ENCODE data around the gene EIF4A2.
"Not testable (repeated sequence)": the region's sequence is repeated elsewhere in the genome, so short reads cannot be mapped to it uniquely, and the experiment has no call there.

Gene EIF4A2

DNA sequence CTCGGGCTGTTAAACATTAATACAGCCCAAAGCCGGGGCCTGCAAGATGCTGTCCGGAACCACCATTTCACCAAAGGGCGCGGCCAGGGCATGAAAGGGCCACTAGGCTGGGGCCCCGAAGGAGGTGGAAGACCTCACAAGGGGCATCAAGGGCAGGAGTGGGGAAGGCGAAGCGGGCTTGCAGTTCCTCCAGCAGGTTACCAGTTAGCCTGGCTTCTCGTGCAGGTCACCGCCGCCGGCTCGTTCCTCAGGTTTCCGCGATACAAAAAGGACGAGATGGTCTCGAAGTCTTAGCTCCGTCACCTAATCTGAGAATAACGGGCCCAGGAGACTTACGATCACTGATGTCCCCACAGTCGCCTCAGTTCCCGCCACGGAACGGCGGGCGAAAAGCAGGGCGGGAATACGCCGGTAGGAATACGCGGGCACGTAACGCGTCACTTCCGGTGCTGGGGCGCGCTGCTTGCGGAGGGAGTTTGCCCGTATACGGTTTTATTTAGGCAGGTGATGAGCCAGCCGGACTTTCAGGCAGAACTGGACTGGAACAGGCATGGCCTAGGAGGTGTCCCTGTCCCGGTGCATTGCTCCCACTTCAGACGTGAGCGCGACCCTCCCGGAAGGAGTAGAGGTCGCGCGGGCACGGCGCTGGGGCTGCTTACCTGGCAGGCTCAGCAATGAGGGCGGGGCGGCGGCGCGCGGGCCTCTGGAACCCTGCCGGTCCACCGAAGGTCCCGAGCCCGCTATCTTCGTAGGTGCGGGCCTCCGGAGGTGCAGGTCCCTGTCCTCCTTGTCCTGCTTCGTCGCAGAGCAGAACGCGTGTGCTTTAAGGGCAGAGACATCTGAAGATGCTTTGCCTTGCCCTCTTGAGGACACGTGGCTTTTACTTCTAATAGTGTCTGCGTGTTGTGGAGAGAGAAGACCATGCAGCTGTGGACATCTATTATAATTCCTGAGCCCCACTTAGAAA lies 23.0 kb downstream of the EIF4A2 start, which contains the start of gene RFC4:
Gene RFC4 (minus strand): TSS at position 394 of the 967 bp plus-strand sequence. CDS start 1,769 bp downstream, outside the sequence.
- TF ChIP-seq FOXA1 (IDR thresholded peaks at IDR 0.05) (no peak), L3MBTL2 (conservative IDR thresholded peaks at IDR 0.05) (peak; percentile 76)
- CTCF ChIA-PET = interaction anchor here (0.5 to 0.9 kb wide), 2 partner anchors 15 to 132 kb away, joined by 3 read pairs; no protein-coding TSS in a partner anchor
- POLR2A ChIA-PET = interaction anchor here (0.8 to 3.3 kb wide), 7 partner anchors 13 to 154 kb away, joined by 3 to 24 read pairs (median 4); partner anchors contain the start of gene EIF4A2
- DNase-seq (ENCODE audit: extremely low spot score) = peak; percentile 74

DNA sequence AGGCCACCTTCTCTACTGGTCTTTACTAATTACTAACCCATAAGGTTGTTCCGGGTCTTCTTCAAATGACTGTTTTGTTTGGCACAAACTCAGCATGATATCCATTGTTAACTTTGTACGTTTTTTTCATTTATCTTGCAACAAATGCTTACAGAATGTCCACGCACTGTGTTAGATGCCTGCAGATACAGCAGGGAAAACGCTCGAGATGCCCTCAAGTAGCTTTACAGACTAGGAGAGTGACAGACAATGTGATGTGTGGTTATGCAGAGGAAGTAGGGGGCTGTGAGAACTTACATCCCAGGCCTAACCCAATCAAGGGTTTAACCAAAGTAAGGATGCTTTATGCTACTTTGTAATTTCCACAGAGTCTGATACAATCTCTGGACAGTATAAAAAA lies 23.9 kb downstream of the EIF4A2 start:
- DNase-seq (ENCODE audit: extremely low spot score) = no peak
- TF ChIP-seq HDGF (IDR thresholded peaks at IDR 0.05; ENCODE audit: borderline replicate concordance) = no peak
- no peak for TF ChIP-seq FOXA1 (IDR thresholded peaks at IDR 0.05)
- TF ChIP-seq FOXM1 (IDR thresholded peaks at IDR 0.05; ENCODE audit: borderline replicate concordance) = no peak
- no peak for TF ChIP-seq NFRKB (IDR thresholded peaks at IDR 0.05)
- TF ChIP-seq BHLHE40 (IDR thresholded peaks at IDR 0.05; ENCODE audit: borderline replicate concordance) = no peak
- TF ChIP-seq L3MBTL2 (conservative IDR thresholded peaks at IDR 0.05) = no peak
- TF ChIP-seq FOXK2 (IDR thresholded peaks at IDR 0.05) = no peak
- TF ChIP-seq, protein P1, sequence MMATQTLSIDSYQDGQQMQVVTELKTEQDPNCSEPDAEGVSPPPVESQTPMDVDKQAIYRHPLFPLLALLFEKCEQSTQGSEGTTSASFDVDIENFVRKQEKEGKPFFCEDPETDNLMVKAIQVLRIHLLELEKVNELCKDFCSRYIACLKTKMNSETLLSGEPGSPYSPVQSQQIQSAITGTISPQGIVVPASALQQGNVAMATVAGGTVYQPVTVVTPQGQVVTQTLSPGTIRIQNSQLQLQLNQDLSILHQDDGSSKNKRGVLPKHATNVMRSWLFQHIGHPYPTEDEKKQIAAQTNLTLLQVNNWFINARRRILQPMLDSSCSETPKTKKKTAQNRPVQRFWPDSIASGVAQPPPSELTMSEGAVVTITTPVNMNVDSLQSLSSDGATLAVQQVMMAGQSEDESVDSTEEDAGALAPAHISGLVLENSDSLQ (IDR thresholded peaks at IDR 0.05) = no peak
- TF ChIP-seq SP1 (IDR thresholded peaks at IDR 0.05) = no peak
- TF ChIP-seq LEF1 (IDR thresholded peaks at IDR 0.05; ENCODE audit: borderline replicate concordance) = no peak
- no peak for TF ChIP-seq CTBP1 (IDR thresholded peaks at IDR 0.05; ENCODE audit: borderline replicate concordance)
- no peak for TF ChIP-seq ELF4 (IDR thresholded peaks at IDR 0.05)
- no peak for TF ChIP-seq SUZ12 (IDR thresholded peaks at IDR 0.05)
- TF ChIP-seq TARDBP (IDR thresholded peaks at IDR 0.05) = no peak
- no peak for TF ChIP-seq ZNF384 (IDR thresholded peaks at IDR 0.05)
- no peak for TF ChIP-seq ARNT (IDR thresholded peaks at IDR 0.05)
- ChIA-PET CTCF (interaction anchor here (0.5 kb wide), 1 partner anchor 131 kb away, joined by 3 read pairs; no protein-coding TSS in a partner anchor), POLR2A (interaction anchor here (1.1 to 3.3 kb wide), 4 partner anchors 12 to 23 kb away, joined by 3 to 24 read pairs (median 6); partner anchors contain the start of gene EIF4A2)

DNA sequence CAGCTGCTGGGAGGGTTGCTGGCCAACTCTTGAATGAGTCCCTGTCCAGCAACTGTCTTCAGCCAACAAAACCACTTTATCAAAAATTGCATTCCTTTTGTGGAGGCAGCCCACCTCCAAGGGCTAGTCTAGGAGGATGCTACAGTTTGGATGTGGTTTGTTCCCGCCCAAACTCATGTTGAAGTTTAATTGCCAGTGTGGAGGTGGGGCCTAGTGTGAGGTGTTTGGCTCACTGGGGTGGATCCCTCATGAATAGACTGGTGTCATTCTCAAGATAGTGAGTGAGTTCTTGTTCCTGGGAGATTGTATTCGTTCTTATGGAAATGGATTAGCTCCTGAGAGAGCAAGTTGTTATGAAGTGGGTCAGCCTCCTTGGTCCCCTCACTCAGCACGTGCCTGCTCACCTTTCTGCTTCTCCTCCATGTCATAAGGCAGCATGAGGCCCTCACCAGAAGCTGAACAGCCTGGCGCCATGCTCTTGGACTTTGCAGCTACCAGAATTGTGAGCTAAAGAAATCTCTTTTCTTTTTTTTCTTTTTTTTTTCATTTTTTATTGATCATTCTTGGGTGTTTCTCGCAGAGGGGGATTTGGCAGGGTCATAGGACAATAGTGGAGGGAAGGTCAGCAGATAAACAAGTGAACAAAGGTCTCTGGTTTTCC lies 27.1 kb downstream of the EIF4A2 start:
- CTCF ChIA-PET = no interaction called here
- POLR2A ChIA-PET = no interaction called here
- no peak for TF ChIP-seq BHLHE40 (IDR thresholded peaks at IDR 0.05; ENCODE audit: borderline replicate concordance)
- DNase-seq (ENCODE audit: extremely low spot score) = no peak

DNA sequence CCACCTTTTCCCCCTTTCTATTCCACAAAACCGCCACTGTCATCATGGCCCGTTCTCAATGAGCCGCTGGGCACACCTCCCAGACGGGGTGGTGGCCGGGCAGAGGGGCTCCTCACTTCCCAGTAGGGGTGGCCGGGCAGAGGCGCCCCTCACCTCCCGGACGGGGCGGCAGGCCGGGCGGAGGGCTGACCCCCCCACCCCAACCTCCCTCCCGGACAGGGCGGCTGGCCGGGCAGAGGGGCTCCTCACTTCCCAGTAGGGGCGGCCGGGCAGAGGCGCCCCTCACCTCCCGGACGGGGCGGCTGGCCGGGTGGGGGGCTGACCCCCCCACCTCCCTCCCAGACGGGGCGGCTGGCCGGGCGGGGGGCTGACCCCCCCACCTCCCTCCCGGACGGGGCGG lies 27.9 kb downstream of the EIF4A2 start:
- CTCF ChIA-PET; DNase-seq (ENCODE audit: extremely low spot score); POLR2A ChIA-PET: not testable (repeated sequence)

DNA sequence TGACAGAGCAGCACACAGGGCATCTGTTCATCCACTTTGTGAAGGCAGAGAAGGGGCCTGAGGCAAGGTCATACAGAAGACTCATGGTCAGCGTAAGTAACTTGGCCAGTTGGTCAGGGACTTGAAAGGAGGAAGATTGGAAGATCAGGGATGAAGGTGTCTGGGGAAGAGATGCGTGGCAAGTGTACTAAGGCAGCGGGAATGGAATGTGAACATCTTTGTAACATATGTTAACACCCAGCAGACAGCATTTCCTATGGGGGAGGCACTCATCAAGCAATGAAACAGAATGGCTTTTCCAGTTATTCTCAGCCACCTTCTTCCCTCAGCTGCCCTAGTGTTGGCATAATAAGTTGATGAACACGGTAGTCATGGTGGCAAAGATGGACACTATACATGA lies 30.7 kb downstream of the EIF4A2 start:
- ChIA-PET CTCF (no interaction called here), POLR2A (no interaction called here)
- DNase-seq (ENCODE audit: extremely low spot score) = no peak
- TF ChIP-seq, protein P1 (IDR thresholded peaks at IDR 0.05) = no peak
- TF ChIP-seq ELF4 (IDR thresholded peaks at IDR 0.05) (no peak), FOXA1 (IDR thresholded peaks at IDR 0.05) (no peak), BHLHE40 (IDR thresholded peaks at IDR 0.05; ENCODE audit: borderline replicate concordance) (no peak), LEF1 (IDR thresholded peaks at IDR 0.05; ENCODE audit: borderline replicate concordance) (no peak), TARDBP (IDR thresholded peaks at IDR 0.05) (no peak), FOXM1 (IDR thresholded peaks at IDR 0.05; ENCODE audit: borderline replicate concordance) (no peak), L3MBTL2 (conservative IDR thresholded peaks at IDR 0.05) (no peak), CTBP1 (IDR thresholded peaks at IDR 0.05; ENCODE audit: borderline replicate concordance) (no peak), FOXK2 (IDR thresholded peaks at IDR 0.05) (no peak)

DNA sequence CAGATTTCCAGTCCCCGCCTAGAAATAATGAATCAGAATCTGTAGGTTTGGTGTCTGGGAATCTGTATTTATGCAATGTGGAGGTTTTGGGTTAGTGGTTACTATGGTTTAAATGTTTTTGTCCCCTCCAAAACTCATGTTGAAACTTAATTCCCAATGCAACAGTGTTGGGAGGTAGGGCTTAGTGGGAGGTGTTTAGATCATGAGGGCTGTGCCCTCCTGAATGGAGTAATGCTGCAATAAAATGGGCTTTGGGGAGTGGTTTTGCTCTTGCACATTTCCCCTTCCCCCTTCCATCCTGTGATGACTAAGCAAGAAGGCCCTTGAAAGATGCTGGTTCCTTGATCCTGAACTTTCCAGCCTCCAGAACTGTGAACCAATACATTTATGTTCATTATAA lies 32.1 kb downstream of the EIF4A2 start:
- TF ChIP-seq FOXM1 (IDR thresholded peaks at IDR 0.05; ENCODE audit: borderline replicate concordance) (no peak), ELF4 (IDR thresholded peaks at IDR 0.05) (no peak), L3MBTL2 (conservative IDR thresholded peaks at IDR 0.05) (no peak)
- no peak for DNase-seq (ENCODE audit: extremely low spot score)
- POLR2A ChIA-PET = no interaction called here
- CTCF ChIA-PET = no interaction called here

DNA sequence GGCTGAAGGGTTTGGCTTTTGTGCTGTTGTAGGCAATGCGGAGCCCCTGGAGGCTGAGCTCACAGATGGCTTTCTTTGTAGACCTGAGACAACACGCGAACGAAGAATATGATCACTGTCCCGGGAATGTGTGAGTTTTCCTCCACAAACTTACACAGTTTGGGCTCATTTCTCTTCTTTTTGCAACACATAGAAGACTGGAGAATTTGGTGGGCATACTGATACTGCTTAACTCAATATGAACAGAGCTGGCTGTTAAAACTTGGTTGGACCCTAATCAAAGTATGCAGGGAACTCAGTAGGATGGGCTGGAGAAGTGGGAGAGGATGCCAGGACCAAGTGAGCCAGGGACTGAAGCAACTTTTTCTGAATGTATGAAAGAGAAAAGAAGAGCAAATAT lies 35.1 kb downstream of the EIF4A2 start:
- no peak for TF ChIP-seq FOXA1 (IDR thresholded peaks at IDR 0.05)
- TF ChIP-seq SP1 (IDR thresholded peaks at IDR 0.05) = no peak
- TF ChIP-seq HDGF (IDR thresholded peaks at IDR 0.05; ENCODE audit: borderline replicate concordance) = no peak
- no peak for TF ChIP-seq FOXM1 (IDR thresholded peaks at IDR 0.05; ENCODE audit: borderline replicate concordance)
- TF ChIP-seq ELF4 (IDR thresholded peaks at IDR 0.05) = no peak
- TF ChIP-seq ARNT (IDR thresholded peaks at IDR 0.05) = no peak
- TF ChIP-seq LEF1 (IDR thresholded peaks at IDR 0.05; ENCODE audit: borderline replicate concordance) = no peak
- no peak for TF ChIP-seq CTBP1 (IDR thresholded peaks at IDR 0.05; ENCODE audit: borderline replicate concordance)
- no peak for TF ChIP-seq FOXK2 (IDR thresholded peaks at IDR 0.05)
- ChIA-PET CTCF (interaction anchor here (0.6 to 1.0 kb wide), 2 partner anchors 201 to 1111 kb away, joined by 3 to 4 read pairs; no protein-coding TSS in a partner anchor), POLR2A (interaction anchor here (1.1 kb wide), 1 partner anchor 12 kb away, joined by 3 read pairs; no protein-coding TSS in a partner anchor)
- no peak for DNase-seq (ENCODE audit: extremely low spot score)

Data from HEK293T (cell line).